ENCODE results near the gene SLC7A14.
A peak's percentile ranks its signal among the peaks of the same experiment; 100 is the strongest.

The SLC7A14 gene

DNA sequence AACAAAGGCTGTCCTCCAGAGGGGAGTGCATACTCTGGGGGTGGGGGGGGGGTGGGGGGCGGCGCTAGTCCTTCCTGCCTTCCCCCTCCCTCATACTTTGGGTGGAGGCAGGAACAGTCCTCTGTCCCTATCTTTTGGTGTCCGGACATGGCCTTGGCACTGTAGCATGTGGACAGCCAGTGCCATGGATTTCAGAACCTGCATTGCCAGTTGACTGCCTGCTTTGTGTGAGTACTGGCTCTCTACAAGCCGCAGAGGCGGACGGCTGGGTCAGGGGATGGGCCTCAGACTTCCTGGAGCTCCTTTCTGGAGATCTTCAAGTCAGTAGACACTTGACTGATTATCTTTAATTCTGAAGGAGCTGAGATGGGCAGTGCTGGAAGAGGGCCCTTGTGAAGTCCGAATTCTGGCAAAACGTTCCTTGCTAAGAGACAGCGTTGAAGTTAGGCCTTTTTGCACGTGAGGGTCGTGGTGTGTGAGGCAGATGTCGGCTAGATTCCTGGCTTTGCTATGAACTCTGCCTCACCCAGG is 164.7 kb downstream of the SLC7A14 start:
- no peak for DNase-seq

DNA sequence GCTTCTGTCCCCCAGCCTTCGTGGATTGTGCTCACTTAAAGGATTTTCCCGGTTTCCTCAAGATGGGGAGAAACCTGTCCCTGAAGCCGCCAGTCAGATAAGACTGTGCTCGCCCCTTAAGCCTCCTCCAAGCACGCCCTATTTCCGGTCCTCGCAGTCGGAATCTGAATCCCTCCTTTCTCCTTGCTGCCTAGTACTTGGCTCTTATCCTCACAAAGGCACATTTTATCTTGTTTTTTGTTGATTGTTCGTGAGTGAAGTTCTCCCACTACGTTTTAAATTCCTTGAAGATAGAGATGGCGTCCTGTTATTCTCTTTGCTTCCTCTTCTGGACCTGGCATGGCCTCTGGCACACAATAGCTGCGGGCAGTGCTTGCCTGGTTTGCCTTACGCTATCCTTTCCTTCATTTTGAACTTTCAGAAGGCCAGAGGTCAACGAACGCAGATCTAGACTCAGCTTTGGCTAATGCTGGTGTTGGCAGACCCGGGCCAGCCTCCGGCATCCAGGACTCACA is 165.5 kb downstream of the SLC7A14 start:
- DNase-seq: no peak

DNA sequence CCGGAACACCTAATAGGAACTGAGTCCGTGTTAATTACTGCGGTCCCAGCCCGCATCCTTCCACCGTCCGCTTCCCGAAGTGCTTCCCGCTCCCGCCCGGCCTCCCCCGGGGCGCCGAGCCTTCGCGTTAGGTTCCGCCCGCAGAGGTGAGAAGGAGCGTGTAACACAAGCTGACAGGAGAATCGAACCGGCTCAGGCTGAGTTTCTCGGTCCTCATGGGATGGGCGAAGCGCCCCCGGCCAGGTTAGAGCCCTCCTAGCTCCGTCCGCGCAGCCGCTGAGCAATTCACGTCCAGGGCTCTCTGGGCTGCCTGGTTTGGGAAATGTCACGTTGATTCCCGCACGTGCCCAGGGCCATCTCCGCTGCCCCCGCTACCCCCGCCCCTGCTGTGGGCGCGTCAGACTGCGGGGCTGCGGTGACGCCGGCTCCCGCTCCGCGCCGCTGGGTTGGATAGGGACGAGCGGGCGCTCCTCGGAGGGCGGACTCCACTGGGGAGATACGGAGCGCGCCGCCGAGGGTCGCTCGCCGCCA is 166.3 kb downstream of the SLC7A14 start:
- DNase-seq: no peak

DNA sequence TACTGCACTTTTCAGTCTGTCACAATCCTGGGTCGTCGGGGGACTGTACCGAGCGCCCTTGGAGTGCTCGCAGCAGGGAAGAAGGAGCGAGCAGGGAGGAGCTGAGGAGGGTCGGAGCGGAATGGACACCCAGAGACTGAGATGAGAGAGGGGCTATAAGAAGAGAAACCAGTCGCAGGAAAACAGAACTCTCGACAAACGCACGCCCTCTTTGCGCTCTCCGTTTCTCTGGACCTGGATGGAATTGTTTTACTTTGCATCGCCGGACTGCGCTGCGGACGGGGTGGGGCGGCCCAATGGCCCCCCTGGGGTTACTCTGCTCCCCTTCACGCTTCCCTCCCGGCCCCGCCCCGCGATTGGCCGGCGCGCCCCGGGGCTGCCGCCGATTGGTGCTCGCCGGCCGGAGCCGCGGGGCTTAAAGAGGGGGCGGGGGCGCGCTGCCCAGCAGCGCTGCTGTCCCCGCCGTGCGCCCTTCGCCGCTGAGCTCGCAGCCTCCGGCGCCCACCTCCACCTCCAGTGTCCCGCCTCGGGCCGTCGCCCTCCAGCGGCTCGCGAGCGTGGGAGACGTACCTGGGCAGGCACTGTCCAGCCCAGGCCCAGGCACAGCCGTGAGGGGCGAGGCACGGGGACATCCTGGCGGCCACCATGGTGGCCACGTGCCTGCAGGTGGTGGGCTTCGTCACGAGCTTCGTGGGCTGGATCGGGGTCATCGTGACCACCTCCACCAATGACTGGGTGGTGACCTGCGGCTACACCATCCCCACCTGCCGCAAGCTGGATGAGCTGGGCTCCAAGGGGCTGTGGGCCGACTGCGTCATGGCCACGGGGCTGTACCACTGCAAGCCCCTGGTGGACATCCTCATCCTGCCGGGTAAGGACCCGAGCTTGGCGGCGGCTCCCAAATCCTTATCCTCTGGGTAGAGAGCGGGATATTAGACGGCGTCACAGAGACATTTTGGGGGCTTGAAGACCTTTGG is 167.2 kb downstream of the SLC7A14 start, which contains the start of gene CLDN11:
TSS of gene CLDN11 (plus strand) at position 447 of the 977 bp plus-strand sequence. CDS start at position 646, 199 bp downstream.
- peak; percentile 80 for DNase-seq

DNA sequence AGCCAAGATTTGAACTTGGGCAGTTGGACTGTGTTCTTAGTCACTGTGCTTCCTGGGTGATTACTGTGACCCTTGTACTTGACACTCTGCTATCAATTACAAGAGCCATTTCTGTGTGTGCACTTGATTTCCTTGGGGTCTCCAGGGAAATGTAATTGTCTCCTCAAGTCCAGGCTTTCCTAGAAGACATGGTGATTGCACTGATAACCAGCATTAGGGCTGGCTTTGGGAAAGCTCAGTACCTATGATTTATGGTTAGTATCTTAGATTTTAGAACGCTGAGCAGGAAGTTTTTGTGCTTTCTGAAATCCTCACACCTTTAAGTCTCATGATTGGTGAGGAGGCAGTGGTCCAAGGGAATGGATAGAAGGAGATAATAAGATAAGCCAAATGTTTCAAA is 168.8 kb downstream of the SLC7A14 start:
- peak; percentile 16 for DNase-seq

DNA sequence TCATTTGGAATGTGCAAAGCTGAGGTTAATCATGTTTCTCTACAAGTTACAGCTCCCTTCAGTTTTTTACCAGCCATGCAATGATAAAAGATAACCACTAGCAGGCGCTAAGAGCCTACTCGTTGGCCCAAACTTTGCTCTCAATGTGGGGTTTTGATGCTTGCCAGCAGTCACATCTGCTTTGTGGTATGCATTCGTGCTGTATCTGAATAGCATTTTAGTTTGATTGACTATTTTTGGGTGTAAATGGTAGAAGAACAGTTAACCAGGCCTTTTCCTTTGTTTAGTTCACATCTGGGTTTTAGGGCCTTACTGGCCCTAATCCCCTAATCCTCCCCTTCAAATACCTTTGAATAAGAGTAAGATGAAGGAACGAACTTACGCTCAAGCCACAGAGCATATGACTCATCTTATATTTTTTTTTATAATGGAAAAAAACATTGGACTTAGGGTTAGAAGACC is 171.6 kb downstream of the SLC7A14 start:
- DNase-seq: peak; percentile 87

DNA sequence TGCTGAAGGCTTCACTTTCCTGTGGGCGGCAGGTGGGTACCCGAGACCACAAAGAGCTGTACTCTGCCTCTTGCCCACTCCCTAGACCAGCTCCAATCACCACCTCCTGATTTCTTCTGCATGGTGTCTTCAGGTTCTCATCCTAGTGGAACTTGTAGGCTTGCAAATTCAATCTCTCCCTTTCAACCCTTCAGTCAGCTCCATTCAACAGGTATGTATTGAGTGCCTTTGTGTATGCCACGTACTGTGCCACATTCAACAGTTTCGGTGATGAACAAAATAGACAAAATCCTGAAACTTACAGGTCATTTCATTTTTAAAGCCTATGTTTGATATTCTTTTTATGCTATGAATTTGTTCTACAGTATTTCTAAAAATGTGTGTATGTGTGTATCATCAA is 172.6 kb downstream of the SLC7A14 start:
- no peak for DNase-seq

DNA sequence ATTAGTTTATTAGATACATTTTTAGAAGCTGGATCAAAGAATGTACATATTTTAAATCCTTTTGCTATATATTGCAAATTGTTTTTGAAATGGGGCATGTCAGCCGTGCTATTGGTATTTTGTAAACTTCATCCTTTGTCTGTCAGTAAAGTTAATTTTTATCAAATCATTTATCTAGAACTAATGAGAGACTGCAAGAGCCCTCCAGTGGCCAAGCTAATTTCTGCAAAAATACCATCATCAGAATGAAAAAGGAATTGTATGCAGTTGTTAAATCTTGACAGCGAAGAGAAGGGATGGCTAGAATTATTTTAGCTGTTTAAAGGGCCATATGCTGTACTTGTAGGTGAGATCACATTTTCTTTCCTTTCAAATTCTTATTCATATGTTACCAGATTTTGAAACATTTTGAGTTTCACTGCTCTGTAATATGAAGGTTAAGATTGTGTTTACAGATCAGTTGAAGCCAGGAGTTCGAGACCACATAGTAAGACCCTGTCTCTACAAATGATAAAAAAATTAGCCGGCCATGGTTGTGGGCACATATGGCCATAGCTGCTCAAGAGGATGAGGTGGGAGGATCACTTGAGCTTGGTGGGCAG is 175.3 kb downstream of the SLC7A14 start:
- peak; percentile 64 for DNase-seq
